ENCODE results near the gene SPTB.
"Not testable (repeated sequence)": the region's sequence is repeated elsewhere in the genome, so short reads cannot be mapped to it uniquely, and the experiment has no call there.

SPTB gene

GRCh38 chr14:64821651-64822050, 58.1 kb downstream of the SPTB start:
- DNase-seq (ENCODE audit: low spot score) = no peak

- DNase-seq (ENCODE audit: low spot score) = no peak
These were observed 61.6 kb downstream of the SPTB start for GRCh38 chr14:64818151-64818550.

DNA sequence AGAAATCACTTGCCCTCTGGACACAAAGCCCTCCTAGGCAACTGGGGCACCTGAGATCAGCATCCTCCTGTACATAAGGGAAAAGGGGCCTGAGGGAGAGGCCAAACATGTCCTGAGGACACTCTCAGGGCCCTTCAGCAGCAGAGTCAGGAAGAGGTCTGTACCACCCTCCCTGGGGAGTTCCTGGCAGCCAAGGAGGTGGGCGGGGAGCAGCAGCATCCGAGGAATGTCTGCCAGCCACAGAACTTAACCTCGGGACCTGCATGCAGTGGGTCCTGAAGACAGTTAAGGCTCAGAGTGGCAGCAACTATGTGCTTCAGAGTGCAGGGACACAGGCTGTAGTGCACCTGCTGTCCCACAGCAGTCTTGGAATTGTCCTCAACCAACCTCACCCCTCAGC, 62.1 kb downstream of the SPTB start:
- no peak for DNase-seq (ENCODE audit: low spot score)

- no peak for DNase-seq (ENCODE audit: low spot score)
These were observed 63.4 kb downstream of the SPTB start for GRCh38 chr14:64816221-64816783.

GRCh38 chr14:64815257-64815656, 64.5 kb downstream of the SPTB start:
- DNase-seq (ENCODE audit: low spot score) = no peak

DNA sequence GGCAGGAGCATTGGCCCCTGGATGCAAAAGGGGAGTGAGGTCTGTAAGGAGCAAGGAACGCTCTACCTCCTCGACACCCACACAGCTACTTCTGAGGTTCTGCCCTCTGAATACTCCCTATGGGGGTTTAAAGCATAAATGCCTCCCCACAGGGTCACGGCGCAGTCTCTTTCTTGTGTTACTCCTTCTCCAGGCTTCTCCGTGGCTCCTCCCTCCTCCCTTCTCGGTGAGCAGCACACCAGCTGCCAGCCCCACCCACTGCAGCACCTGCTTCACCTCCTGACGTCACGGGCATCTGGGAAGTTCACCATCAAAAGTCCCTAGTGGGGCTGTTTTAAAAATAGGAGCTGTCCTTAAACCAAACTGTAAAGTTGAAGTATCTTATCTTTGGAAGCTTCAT, 67.3 kb downstream of the SPTB start:
- no peak for DNase-seq (ENCODE audit: low spot score)

DNA sequence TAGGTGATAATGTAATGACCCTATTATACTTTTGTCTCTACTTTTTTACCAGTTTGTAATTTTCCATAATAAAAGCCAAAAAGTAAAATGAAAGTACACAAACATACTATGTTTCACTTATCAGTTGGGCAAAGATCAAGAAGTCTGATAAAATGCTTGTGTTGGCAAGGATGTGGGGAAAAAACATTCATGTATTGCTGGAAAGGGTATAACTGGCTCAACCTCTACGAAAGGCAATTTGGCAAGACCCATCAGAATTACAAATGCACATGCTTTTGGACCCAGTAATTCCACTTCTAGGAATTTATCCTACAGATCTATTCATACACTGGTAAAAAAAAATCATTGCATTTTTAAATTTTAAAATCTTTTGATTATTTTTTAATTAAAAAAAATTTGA, 68.0 kb downstream of the SPTB start:
- no peak for DNase-seq (ENCODE audit: low spot score)

DNA sequence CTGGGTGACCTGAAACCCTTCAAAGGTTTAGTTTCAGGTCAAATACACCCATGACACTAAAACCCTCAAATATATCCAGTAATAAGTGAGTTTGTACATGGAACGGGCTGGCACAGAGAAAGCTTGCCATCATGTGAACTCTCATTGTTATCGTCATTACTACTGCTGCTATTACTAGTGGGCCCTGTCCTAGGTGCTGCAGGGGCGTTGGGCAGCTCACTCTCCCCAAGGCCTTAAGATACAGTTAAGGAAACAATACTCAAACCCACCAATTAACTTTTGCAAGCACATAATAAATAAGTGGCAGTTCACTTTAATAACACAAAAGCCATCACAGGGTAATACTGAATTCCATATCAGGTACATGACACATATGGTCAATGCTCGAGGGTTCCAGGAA, 71.3 kb downstream of the SPTB start:
- DNase-seq (ENCODE audit: low spot score) = no peak

DNA sequence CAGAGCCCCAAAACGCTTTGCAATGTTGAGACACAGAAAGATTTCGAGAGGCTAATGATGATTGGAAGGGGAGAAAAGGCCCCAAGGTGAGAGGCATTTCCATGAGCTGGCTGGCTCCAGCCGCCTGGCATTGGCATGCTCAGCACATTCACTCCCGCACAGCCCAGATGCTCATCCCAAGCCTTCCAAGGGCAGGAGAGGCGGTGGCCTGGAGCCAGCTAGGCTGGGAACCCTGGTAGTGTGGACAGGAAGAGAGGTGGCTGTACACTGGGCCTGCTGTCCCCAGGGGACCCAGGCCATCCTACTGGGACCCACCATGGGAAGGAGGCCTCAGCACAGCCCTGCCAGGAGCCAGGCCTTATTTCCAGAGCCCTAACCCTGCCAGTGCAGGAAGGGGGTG, 72.2 kb downstream of the SPTB start:
- DNase-seq (ENCODE audit: low spot score) = no peak

DNA sequence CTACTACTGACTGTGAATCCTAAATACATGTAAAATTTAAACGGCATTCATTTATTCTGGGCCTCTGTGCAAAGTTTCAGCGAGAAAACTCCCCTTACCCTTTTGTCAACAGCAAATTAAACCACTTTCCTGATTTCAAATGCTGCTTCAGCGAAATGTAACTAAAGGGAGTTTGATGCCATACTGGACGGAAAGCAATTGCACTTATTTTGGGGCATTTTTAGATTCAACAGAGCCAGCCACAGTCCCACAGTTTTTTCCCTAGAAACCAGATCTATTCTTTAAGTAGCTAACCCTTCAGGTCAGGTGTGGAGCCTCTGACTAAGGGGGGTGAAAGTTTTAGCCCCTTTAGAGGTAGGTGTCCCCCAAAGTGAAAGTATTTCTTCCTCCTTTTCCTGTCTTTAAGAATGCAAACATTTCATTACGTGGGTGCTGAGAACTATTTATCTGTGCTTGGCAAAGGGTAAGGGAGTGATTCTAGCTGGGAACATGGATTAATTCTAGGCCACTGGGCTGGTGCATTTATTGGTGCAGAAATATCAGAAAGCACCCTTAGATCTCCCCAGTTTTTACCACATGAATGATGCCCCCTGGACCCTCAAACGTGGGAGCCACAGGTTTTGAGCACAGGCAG, 72.7 kb downstream of the SPTB start:
- DNase-seq (ENCODE audit: low spot score) = no peak

- peak; percentile 12 for DNase-seq (ENCODE audit: low spot score)
These were observed 73.4 kb downstream of the SPTB start for GRCh38 chr14:64806202-64806861.

- not testable (repeated sequence) for DNase-seq (ENCODE audit: low spot score)
These were observed 74.1 kb downstream of the SPTB start for GRCh38 chr14:64805646-64806045.

DNA sequence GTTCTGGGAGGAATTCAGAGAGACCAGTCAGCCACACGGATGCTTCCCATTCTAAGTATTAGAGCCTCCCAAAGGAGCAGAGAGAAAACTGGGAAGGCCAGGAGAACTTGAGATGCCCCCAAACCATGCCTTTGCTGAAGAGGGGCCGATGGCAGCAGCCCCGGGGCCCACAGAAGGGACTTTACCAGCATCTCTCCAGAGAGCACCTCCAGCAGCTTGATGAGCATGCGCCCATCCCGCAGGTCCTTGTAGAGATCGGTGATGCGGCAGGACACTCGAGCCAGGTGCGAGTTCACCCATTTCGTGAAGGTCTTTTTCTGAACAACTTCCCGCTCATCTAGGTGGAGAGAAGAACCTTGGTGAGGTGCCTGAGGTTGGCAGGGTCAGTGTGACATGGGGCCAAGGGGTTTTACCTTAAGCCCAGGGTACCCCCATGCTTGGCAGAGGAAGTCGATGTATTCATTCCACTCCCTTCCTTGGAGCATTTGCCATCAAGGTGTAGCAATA, 74.9 kb downstream of the SPTB start:
- no peak for DNase-seq (ENCODE audit: low spot score)

GRCh38 chr14:64801800-64802199, 77.9 kb downstream of the SPTB start:
- no peak for DNase-seq (ENCODE audit: low spot score)

DNA sequence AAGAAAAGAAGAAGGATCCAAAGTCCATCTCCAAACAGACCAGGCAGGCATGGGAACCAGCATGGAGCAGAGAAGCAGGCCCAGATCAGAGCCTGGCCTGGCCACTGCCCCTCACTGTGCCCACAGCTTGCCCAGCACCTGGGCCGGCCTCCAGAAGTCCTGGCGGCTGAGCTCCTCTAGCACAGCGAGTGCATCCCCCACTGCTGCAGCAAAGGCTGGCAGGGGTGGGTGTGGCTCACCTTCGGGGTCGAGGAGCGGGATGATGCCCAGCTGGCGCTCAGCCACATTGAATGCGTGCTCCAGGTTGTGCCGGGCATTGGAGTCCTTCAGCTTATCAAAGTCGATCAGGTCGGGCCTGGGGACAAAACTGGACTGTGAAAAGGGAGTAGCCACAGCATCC, 78.7 kb downstream of the SPTB start:
- no peak for DNase-seq (ENCODE audit: low spot score)

- DNase-seq (ENCODE audit: low spot score) = peak; percentile 37
These were observed 79.7 kb downstream of the SPTB start for GRCh38 chr14:64800000-64800399.

DNA sequence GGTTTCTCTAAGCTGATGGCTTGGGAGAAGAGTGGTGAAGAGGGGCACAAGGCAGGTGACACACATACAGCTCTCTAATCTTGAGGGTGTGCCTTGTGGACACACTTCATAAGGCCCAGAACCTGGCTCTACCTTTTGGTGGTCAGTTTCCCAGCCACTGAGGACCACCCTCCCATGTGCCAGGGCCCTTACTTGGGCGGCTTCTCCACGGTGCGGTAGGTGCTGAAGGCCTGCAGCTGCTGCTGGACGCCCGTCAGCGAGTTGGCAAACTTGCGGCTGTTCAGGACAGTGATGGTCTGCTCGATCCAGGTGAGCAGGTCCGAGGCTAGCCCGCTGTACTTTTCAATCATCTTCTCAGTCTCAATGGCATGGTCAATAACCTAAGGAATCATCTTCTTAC, 80.2 kb downstream of the SPTB start:
- no peak for DNase-seq (ENCODE audit: low spot score)

DNA sequence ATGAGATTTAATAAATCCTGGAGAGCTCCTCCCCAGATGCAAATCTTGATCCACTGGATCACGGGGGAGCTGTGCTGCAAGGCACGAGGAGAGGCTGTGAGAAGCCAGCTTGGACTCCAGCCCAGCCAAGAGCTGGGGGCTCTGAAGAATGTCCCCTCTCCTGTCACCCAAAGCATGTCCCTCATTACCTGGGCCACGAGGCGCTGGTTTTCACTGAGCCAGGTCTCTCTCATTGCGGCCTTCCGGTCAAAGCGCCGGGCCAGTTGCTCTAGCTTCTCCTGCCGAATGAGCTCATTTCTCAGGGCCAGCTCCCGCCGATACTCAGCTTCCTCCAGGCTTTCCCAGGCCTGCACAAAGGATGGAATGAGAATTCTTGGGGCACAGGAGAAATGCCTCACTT, 83.3 kb downstream of the SPTB start:
- no peak for DNase-seq (ENCODE audit: low spot score)

DNA sequence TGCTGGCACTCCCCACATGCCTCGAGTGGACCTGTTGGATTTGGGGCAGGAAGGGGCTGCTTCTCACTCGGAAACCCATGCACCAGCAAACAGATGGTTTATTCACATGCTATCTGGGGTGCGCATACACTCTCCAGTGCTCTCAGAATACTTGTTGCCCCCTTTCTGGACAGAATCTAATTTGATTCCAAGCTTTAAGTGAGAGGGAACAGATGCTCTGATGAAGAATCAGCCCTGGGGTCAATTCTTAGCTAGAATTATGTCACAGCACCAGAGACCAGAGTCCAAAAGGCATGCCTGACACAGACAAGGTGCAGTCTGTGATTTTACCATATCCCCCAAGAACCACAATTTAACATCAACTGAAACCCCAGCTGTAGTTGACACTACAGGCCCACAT, 83.8 kb downstream of the SPTB start:
- DNase-seq (ENCODE audit: low spot score) = no peak

- DNase-seq (ENCODE audit: low spot score) = no peak
These were observed 84.5 kb downstream of the SPTB start for GRCh38 chr14:64795211-64795610.

GRCh38 chr14:64792871-64793560, 86.7 kb downstream of the SPTB start:
- no peak for DNase-seq (ENCODE audit: low spot score)

DNA sequence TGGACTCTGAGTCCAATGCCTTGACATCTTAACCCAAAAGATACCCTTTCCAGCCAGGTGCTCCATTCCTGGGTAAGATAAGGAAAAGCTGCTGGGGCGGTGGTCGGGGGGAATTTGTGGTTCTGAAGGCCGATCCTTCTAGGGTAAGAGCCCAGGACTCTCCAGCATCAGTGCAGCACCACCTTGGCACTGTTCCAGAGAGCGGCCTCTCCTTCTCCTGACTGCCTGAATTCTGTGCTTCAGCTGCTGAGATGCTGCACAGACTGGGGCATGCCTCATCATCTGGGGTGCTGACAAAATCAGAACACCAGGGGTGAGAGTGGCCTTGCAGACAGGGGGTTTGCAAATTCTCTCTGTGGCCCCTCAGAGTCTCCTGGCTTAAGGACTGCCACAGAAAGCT, 87.5 kb downstream of the SPTB start:
- DNase-seq (ENCODE audit: low spot score) = no peak

DNA sequence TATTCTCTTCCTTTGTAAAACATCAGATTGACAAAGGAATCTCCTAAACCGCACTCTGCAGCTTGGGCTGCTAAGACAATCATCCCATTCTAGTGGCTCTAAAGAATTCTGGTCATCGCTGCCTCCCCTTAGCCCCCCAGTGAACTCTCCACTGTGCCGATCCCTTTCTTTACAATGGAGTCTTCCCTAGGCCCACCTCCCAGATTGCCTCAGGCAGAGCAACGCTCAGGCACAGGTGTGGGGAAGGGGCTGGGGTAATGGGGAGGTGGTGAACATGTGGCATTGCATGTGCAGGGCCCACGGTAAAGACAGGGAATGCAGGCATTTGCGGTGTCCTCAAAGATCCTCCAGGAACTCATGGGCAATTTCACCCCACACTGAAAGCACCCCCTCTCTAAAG, 89.2 kb downstream of the SPTB start:
- no peak for DNase-seq (ENCODE audit: low spot score)
